GM19099 (cell line): ENCODE results near the gene KIF1A.

ENCODE experiments used
- POLR2A ChIP-seq: IDR thresholded peaks from 3 replicates; pipeline ENCODE4 v1.6.1; 2011; ENCODE audit warnings: low read depth; ENCODE audit not compliant: insufficient read length; ENCODE audit errors: extremely low read depth

KIF1A gene

DNA sequence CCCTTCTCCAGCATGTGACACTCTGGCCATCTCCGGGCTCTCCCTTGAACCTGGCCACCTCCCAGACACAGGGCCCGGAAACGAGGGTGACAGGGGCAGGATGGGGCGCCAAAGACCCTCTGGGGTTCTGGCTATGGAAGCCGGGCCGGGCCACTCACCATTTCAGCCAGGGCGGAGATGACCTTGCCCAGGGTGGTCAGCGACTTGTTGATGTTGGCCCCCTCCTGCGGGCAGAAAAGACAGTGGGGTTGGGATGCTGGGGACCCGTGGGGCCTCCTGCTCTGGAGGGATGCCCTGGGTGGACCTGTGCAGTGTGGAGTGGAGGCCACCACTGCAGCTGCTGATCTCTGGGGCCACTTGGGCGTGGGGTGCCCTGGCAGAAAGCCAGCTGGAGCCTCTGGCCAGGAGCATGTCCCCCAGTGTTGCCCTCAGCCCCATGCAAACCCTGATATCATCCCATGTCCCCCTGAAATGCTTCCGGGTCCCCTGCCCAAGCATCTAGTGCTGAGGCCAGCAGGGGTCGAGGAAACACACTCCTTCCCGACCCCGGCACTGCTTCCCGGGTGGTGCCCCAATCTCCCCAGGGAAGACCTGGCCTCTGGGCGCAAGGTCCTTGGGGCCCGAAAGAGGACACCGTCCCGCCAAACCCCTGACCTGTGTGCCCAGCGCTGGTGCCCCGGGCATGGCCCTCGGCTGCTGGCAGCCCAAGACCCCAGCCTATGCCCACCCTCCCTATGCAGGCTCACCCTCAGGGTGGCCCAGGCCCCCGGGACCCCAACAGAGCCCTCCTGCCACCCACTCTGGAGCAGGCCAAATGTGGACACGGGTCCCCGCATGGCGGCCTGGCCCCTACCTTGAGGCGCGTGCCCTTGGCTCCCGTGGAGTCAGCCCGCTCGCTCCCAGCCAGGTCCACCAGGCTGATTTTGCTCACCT is 36.9 kb downstream of the KIF1A start:
- TF ChIP-seq POLR2A = no peak

DNA sequence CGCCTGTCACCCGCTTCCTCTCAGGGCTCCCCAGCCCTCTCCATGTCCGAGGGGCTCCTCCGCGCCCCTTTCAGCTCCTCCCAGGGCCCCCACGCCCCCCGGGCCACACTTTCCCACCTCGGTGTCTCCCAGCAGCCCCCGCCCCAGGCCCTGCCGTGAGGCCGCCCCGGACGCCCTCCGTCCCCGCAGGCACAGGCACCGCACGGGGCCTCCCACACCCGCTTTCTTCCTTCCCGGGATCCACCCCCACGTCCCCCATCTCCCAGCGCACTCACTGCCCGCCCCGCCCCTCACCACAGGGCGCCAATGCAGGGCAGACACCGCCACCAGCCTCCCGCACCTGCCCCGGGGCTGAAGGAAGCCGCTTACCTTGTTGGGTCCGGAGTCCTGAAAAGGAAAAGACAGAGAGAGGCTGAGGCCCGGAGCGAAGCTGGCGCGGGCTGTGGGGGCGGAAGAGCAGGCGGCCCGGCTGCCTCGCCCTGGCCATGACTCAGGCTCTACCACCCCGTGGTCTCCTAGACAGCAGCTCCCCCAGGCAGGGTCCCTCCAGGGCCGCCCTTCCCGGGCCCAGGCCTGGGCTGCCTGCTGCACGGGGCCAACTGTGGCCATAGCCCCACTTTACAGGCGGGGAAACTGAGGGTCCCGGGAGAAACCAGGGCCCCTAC is 37.7 kb downstream of the KIF1A start:
- TF ChIP-seq POLR2A = no peak

DNA sequence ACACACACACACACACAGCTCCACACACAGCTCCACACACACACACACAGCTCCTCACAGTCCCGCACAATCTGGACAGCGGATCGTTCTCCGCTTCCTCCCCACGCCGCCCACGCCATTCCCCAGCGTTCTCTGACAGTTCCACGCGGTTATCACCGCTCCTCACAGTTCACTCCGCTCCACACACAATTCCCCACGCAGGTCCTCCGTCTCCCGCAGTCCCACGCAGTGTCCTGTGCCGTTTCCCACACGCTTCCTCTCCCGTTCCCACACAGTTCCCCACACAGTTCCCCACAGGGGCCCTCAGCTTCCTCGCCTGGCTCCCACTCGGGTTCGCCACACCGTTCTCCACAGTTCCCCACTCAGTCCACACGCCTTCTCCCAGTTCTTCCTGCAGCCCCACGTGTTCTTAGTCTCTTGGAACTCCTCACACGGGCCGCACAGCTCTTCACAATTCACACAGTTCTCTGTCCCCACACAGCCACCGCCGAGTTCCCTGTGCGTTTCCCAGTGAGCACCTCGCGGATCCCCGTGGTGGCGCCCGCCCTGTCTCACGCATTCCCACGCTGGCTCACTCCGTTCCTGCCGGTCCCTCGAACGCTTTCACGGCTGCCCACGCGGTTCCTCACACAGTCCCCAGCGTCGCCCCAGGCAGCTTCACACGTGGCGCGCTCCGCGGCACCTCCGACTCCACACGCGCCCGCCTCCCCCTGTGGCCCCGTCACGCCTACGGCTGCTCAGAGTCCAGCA is 38.4 kb downstream of the KIF1A start:
- no peak for TF ChIP-seq POLR2A

DNA sequence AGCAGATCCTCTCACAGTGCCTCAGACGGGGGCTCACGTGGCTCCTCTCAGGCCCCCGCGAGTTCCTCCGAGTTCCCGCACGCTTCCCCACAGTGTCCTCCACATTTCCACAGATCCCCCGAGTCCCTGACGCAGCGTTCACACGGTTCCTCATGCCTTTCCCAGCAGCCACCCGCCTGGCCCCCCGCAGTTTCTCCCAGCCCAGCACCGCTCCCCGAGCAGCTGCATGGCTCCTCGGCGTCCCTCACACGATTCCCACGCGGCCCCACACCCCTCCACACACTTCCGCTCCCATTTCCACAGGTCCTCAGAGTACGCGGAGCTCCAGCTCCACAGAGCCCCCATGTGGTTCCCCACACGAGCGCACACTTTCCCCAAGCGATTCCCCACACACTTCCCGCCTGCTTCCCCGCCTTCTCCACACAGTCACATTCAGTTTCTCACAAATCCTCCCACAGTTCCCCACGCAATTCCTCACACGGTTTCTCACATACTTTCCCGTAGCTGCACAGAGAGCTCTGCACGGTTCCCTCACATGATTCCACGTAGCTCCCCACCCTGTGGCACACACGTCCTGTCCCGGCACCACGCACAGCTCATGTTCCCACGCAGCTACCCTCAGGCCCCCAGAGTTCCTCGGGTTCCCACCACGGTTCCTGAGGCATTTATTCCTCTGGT is 39.9 kb downstream of the KIF1A start:
- no peak for TF ChIP-seq POLR2A

DNA sequence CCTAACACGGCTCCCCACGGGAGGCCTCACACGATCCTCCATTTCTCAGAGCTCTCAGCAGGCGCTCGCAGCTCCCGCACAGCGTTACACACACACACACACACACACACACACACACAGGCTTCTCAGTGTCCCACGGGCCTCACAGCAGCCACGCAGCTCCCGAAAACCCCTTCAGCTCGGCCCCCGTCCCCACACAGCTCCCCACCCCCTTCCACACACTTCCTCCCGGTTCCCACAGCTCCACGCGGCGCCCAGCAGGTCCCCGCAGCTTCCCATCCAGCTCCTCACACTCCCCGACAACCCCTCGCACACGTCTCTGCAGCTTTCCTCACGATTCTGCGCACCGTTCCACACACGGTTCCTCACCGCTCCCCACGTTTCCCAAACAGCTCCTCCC is 41.6 kb downstream of the KIF1A start:
- no peak for TF ChIP-seq POLR2A

DNA sequence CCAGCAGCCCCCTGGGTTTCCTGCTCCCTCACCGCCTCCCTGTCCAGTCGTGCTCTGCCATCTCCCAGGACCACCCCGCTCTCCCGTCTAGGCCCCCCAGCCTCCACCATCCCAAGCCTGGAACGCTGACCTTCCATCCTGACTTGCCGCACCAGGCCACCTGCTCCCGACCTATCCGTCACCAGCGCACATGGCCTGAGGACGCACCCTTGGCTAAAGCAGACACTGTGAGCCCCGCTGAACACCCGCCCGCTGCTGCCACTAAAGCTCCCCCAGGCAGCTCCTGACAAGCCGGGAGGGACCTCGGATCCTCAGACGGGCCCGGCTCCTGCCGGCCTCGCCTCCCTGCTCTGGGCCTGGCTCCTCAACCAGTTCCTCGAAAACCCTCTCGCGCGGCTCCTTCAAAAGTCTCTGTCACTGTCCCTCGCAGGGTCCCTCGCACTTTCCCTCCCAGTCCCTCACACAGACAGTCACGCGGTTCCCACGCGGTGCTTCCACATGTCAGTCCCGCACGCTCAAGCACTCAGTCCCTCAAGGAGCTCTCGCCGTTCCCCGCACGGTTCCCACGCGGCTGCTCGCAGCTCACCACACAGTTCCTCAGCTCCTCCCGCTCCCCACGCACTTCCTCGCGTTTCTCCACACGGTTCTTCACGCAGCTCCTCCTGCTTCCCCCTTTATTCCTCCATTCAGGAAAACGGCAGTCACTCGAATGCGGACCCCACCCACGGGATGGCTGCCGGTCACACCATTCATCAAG is 42.4 kb downstream of the KIF1A start:
- no peak for TF ChIP-seq POLR2A

DNA sequence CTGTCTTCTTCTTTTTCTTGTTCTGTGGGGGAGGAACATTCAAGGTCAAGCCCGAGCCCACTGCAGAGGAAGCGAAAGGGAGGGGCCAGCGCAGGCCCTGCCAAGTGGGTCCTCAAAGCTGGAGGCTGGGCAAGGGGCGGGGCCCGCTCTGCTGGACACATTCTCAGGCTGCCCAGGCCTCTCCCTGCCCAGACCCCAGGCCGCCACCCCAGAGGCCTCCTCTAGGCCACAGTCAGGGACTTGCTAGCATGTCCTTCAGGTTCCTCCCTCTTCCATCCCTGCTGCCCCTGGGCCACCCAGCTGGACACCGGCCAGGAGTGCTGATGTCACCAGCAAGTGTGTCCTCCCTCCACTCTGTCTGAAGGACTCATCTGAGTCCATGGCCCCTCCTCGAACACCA is 44.1 kb downstream of the KIF1A start:
- no peak for TF ChIP-seq POLR2A

DNA sequence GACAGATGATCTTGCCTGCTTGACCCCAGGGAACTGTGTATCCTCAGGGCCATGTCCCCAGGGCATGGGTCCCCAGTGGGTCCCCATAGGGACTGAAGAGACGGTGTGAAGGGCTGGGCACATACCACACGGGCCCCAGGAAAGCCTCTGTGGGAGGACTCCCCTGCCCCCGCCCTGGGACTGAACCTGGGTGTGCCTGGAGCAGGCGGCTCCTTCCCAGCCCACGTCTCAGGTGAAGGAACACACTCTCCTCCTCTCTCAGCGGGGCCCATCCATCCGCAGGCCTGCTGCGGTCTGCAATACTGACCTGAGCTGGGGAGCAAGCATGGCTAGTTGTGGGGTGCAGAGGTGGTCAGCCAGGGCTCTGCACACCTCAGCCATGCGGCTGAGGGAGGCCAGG is 45.2 kb downstream of the KIF1A start:
- no peak for TF ChIP-seq POLR2A

DNA sequence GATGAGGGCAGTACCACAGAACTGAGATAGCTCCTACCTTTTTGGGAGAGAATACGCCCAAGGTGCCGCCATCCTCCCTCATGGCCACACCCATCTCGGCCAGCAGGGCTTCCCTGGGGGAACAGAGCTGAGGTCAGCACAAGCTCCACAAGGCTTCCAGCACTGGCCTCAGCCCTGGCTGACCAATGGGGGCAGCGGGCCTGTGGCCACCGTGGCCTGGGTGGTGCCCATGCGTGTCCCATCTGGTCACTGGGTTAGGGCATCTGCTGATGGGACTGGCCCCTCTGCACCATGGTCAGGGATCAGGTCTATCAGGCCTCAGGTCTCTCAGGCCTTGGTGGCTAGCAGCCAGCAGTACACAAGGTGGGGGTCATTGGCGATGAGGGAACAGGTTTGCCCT is 50.9 kb downstream of the KIF1A start:
- TF ChIP-seq POLR2A = no peak

DNA sequence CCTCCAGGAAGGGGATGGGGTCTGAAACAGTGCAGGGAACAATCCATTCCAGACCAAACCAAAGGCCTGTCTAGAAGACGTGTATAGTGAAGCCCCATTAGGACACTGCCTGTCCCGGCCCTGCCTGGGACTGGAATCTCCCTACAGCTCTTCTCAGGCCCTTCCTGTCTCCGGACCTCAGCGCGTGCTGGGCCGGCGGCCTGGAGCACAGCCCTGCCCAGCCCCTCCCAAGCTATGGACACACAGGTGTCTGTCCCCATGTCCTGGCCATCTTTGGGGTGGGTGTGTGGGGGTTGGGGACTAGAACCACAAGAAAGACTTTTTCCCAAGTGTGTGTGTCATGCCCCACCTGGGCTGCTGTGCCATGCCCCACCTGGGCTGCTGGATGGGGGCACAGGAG is 51.8 kb downstream of the KIF1A start:
- TF ChIP-seq POLR2A = no peak

DNA sequence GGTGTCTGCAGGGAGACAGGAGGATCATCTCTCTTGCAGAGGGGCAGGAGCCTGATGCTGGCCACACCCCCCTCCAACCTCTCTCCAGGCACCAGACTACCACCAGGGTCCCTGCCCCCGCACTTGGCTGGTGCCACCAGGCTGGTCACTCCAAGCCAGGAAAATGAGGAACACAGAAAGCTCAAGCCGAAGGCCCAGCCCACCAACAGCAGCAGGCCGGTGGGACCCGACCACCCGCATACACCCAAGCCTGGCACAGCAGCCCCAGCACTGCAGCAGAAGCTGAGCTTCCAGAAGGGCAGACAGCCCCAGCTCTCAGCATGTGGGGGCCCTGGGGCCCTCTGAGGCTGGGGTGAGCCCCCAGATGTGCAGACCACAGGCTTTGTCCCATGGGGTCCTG is 52.7 kb downstream of the KIF1A start:
- no peak for TF ChIP-seq POLR2A

DNA sequence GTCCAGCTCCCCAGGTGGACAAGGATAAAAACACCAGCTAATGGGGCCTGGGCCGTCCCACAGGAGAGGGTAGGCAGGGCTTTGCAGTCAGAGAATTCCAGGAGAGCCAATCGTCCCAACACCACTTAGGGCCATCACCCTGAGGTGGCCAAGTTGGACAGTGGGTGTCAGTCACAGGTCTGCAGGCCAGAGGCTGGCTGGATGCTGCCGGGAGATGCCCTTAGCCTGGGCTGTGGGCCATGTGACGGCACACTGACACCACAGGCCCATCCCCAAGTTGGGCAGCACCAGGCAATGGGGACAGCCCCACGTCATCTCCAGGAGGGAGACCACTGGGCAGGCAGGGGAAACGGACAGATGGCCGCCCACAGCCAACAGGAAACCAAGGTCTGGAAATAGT is 53.9 kb downstream of the KIF1A start:
- no peak for TF ChIP-seq POLR2A

DNA sequence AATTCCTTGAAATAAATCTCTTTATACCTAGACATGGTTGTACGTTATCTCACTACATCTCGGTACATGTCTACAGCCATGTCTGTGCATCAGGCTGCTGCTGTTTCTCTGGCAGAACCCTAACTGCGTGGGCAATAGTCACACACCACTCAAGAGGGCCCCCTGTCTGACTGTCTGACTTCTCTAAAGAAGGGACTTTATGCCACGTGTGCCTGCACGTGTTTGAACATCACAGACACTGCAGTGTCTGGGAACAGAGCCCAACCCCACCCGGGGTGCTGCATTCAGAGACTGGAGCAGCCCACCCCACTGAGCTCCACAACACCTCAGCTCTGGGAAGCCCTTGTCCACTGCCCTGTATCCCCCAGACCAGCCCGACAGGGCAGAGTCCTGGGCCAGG is 55.0 kb downstream of the KIF1A start:
- no peak for TF ChIP-seq POLR2A

DNA sequence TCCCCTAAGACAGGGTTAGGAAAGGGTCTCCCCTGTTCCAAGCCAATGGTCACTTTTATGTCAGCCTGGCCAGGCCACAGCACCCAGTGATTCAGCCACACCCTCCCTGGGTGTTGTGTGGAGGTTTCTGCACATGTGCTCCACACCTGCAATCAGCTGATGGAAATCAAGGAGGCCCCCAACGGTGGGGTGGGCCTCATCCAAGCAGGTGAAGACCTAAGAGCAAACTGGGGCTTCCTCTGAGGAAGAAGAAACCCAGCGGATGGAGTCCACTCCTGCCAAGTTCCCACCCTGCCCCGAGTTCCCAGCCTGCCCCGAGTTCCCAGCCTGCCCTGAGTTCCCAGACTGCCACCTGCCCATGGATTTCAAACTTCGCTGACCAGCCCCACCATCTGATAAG is 55.4 kb downstream of the KIF1A start:
- no peak for TF ChIP-seq POLR2A
